HG02763 (cell line): ENCODE results near the gene ABCG2.
"Not testable (repeated sequence)": the region's sequence is repeated elsewhere in the genome, so short reads cannot be mapped to it uniquely, and the experiment has no call there.

Experiments
- ATAC-seq: cut with Tn5 transposase; IDR thresholded peaks from one replicate; pipeline ENCODE4 v1.9.1; 2021; ENCODE audit warnings: mild to moderate bottlenecking, moderate library complexity; ENCODE audit not compliant: unreplicated experiment

ABCG2 gene

GRCh38 chr4:88119943-88120342 lies 38.5 kb downstream of the ABCG2 start:
- no peak for ATAC-seq

DNA sequence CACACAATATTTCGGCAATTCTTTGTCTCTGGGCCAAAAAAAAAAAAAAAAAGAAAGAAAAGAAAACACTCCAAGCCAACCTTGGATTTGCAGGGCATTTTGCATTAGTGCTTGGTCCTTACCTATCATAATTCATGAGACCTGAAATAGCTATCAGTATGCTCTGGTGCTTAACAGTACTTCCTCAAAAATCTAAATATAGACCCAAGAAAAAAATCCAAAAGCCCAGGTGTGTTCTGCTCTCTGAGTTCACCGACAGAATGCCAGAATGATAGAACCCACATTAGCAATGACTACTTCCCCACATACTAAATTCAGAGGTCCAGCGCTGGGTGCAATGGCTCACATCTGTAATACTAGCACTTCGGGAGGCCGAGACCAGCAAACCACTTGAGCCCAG lies 42.9 kb downstream of the ABCG2 start:
- no peak for ATAC-seq

- ATAC-seq, result no peak
Observed at GRCh38 chr4:88112856-88113255, 45.6 kb downstream of the ABCG2 start.

- ATAC-seq, result no peak
Observed at GRCh38 chr4:88110826-88111225, 47.6 kb downstream of the ABCG2 start.

DNA sequence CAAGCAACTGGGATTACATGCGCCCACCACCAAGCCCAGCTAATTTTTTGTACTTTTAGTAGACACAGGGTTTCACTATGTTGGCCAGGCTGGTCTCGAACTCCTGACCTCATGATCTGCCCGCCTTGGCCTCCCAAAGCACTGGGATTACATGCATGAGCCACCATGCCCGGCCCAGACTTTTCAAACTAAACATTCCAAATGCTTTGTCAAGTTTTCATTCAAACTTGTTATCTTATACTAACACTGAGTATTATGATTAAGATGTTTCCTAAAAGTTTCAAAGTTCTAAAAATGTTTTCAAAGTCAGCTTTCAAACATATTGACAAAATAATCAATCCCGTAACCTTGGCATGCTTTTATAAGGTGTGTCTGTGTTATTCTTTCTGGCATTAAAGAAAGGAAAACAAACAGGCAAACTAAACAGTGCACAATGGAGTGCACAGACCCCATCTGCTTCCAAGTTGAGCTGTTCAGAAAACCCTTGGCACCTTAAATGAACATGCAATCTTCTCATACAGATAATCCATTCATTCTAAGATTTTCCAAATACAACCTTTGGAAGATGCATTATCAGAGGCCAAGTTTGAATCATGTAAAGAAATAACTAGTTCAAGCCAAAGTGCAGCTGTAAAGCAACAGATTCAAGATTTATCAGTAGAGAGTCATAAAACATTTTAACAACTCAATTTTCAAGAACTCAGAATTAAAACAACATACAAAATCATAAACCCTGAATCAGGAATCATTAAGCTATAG lies 49.1 kb downstream of the ABCG2 start:
- ATAC-seq, result no peak

- ATAC-seq, result no peak
Observed at GRCh38 chr4:88108747-88109122, 49.7 kb downstream of the ABCG2 start.

- ATAC-seq, result not testable (repeated sequence)
Observed at GRCh38 chr4:88108108-88108465, 50.4 kb downstream of the ABCG2 start.

- no peak for ATAC-seq
Observed at GRCh38 chr4:88107406-88108107, 50.9 kb downstream of the ABCG2 start.

DNA sequence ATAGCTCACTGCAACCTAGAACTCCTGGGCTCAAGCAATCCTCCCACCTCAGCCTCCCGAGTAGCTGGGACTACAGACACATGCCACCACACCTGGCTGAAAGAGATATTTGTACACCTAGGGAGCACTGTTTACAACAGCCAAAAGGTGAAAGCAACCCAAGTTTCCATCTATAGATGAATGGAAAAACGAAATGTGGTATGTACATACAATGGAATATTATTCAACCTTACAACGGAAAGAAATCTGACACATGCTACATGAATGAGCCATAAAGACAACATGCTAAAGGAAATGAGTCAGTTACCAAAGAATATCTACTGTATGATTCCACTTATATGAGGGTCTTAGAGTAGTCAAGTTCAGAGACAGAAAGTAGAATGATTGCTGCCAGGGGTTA lies 52.2 kb downstream of the ABCG2 start:
- no peak for ATAC-seq

DNA sequence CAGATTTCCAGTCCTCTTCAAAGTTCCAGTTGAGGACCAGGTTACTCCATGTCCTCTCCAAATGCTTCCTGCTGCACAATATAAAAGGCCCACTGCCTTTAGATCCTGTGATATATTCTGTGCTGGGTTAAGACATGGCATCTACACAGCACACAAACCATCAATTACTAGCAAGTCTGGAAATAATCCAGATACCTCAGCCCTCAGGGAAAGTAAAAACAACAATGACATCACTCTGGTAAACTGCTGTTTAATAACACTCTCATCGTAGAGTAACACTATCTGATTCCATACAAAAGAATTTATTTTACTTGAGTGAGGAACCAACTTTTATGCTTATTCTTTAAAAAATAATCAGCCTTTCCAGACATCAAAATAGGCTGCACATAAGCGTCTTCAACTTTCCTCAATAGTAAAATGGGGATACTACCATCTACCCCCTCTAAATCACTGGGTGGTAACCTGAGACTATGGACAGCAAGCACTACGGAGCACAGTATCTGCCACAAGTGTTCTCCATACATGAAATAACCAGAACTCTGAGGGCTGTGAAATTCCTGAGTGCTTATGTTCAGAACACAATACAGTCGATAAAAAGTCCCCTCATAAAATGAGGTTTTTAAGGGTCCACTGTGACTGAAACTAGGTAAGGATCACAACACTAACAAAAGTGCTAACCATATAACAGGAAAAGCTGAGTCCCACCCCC lies 53.4 kb downstream of the ABCG2 start:
- no peak for ATAC-seq

GRCh38 chr4:88102026-88102425 lies 56.4 kb downstream of the ABCG2 start:
- ATAC-seq, result no peak

DNA sequence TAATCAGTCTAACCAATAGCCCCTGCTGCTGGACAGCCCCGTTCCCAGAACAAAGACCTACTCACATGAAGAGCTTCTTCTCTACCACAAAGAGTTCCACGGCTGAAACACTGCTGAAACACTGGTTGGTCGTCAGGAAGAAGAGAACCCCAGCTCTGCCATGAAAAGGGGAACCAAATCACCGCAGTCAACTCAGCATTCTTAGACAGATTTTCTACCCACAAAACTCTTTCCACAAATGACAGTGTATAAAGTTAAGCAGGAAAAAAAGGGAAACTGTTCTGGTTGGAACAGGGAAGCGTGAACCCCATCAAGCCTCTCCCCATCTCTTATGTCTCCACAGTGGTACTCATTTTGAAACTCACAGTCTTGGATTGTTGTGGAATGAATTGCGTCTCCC lies 57.3 kb downstream of the ABCG2 start:
- no peak for ATAC-seq

DNA sequence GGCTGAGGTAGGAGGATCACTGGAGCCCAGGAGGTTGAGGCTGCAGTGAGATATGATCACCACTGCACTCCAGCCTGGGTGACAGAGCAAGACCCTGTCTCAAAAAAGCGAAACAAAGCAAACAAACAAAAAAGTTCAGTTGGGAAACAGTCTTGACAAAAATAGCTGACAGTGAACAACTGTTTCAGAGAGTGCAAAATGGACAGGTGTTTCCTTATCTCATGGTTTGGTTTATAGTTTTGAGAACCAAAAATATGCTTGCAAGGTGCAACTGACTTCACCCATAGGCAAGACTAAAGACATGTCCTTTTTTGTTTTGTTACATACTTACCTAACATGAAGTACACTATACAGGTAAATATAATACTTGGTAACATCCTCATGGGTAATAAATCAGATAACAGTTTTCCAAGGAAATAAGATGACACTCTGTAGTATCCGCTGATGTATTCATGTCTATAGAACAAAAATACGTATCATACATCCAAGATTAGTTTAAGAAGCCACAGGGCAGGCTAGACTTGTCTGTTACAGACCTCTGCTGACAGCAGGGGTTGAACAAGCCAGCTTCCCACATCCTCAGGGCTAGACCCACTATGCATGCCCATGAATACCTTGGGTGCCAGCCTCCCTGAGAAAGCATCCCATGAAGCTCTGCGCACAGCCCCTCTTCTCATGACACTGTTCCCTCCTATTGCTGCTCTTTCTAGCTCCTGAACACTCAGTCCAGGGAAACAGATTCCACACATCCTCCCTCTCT lies 59.3 kb downstream of the ABCG2 start:
- ATAC-seq, result no peak

- ATAC-seq, result no peak
Observed at GRCh38 chr4:88097781-88098180, 60.7 kb downstream of the ABCG2 start.

DNA sequence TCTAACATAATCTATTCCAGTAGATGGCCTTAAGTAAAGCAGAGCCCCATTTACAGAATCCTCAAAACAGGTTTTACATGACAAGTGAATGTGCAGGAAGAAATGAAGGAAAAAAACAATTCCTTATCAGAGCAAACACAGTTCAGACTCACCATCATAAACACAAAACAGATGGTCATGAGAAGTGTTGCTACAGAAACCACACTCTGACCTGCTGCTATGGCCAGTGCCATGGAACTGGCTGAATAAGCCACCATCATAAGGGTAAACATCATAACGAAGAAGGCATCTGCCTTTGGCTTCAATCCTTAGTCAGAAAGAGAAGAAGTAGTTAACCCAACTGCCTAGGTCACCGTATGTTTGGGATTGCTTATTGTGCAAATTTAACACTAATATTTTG lies 61.1 kb downstream of the ABCG2 start:
- no peak for ATAC-seq

DNA sequence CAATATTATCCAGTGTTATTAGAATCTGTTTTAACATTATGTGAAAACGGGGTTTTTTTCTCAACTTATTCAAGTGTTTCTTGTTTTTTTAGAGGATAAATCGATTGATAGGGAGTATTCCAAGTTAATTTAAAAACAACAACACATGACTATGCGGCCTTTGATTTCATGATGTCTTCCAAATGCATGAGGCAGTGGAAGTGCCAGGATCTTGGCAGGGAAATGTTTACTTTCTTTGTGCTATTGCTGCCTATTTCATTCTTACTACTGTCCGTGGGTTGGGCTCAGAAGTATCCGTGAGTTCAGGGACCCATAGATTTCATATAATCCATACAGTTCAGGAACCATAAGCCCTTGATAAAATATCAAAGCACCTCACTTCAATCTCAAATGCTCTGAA lies 64.6 kb downstream of the ABCG2 start:
- ATAC-seq, result no peak

- no peak for ATAC-seq
Observed at GRCh38 chr4:88091378-88091777, 67.1 kb downstream of the ABCG2 start.

GRCh38 chr4:88090898-88091297 lies 67.5 kb downstream of the ABCG2 start:
- no peak for ATAC-seq

DNA sequence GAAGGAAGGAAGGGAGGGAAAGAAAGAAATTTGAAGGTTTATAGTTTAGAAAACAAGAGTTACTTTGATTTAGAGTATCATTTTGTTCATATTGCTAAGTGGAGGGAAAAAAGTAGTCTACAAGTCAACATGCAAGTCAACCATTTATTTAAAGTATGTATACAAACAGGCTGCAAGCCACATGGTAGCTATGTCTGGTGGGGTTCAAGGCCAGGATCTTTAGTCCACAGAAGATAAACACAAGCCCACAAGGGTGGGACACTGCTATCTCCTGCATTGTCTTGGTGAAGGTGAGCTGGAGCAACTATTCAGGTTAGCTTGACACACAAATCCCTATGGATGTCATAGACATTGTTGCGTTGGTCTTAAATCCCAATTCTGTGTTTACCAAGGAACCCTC lies 71.4 kb downstream of the ABCG2 start:
- ATAC-seq, result no peak

- no peak for ATAC-seq
Observed at GRCh38 chr4:88080626-88081025, 77.8 kb downstream of the ABCG2 start.

DNA sequence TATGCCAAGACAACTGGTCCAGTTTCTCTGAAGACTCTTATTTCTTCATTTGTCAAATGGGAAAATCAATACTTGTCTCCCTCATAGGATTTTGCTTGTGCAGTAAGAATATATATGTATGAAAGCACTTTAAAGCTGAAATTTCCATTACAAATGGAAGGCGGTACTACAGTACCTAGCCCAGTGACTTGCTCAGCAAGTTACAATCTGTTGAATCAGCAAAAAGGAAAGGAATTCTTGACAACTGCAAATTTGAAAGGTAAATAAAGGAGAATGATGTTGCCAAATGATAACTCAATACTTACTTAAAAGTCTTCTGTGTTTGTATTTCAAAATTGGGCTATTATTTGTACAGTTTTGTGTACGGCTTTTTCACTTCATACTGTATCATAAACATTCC lies 79.9 kb downstream of the ABCG2 start:
- ATAC-seq, result no peak
